Loucy (cell line): ENCODE data around the gene DCP1A.

Source experiments
- CTCF ChIP-seq: fragments of 200-600 bp; sonication (generic); conservative IDR thresholded peaks from 2 replicates; pipeline ENCODE4 v1.5.1; 2014; ENCODE audit warnings: mild to moderate bottlenecking, antibody characterized with exemption, low read length
- EZH2phosphoT487 ChIP-seq: fragments of 200-600 bp; IDR thresholded peaks from 2 replicates; pipeline ENCODE4 v1.6.1; 2018; ENCODE audit warnings: antibody characterized with exemption, mild to moderate bottlenecking, moderate library complexity, borderline replicate concordance

- TF ChIP-seq CTCF (no peak), EZH2phosphoT487 (no peak)
Observed at GRCh38 chr3:53269888-53270880, 77.2 kb downstream of the DCP1A start.
